NCI-H146 treated with DMSO at 0.1 percent for 48 hours (cell line): ENCODE measurements around the gene TRMT10A.

Experiments used
- DNase-seq: peaks from one replicate; lab custom pipeline; 2025; ENCODE audit not compliant: unreplicated experiment; lab: John Stamatoyannopoulos, UW

The TRMT10A gene

GRCh38 chr4:99563310-99564186 is at the start of gene TRMT10A:
TSS of gene TRMT10A (minus strand) at chr4:99564039. CDS start at chr4:99559338, 4,701 bp downstream.
- peak; percentile 68 for DNase-seq

DNA sequence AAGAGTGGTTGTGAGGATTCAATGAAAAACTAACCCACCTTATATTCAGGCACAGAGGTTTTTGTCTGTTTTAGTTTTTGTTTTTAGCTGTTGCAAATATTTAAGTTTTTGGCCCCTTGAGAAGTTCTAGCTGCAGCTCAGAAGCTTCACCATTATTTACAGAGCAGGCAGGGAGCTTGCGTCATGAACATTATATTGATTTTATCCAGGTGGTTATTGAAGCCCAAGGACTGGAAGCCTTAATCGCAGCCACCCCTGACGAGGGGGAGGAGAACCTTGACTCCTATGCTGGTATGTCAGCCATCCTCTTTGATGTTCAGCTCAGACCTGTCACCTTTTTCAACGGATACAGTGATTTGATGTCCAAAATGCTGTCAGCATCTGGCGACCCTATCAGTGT is 48.9 kb upstream of the TRMT10A start:
- peak; percentile 9 for DNase-seq

- no peak for DNase-seq
Observed at GRCh38 chr4:99612281-99612680, 48.4 kb upstream of the TRMT10A start.

DNA sequence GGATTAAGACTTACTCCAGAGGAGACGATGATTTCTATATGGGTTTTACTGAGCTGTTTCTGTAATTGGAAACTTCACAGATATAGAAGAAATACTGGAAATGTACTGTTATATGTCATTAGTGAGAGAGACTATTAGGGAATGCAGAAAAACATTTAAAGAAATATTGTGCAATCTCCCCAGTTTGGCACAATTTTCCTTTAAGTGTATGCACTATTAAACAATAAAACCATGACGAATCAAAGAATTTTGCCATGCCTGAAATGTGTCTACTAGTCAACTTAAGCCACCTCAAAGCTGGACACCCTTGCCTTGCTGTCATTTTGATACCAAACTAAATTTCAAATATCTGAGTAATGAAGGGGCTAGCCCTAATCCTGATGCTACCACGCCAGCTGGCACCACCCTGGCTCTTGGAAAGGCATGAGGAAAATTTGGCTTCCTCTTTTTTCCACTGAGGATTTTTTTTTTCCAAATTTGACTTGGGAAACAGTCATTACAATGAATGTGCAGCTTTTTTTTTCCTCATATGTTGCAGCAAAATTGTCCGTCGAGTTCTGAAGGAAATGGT is 46.9 kb upstream of the TRMT10A start:
- DNase-seq: no peak

DNA sequence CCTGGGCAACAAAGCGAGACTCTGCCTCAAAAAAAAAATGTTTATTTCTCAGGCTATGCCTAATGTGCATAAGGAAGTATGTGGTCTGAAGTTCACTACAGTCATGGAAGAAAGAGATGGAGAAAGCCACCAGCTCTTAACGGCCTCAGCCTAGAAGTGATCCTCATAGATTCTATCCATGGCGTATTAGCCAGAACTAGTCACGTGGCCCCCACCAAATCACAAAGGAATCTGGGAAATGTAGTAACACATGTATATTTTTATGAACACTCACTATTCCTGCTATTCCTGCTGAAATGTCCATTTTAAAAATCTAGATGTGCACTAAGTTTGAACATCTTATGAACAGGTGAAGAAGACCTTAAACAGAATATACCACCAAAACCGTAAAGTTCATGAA is 44.6 kb upstream of the TRMT10A start:
- DNase-seq: no peak

DNA sequence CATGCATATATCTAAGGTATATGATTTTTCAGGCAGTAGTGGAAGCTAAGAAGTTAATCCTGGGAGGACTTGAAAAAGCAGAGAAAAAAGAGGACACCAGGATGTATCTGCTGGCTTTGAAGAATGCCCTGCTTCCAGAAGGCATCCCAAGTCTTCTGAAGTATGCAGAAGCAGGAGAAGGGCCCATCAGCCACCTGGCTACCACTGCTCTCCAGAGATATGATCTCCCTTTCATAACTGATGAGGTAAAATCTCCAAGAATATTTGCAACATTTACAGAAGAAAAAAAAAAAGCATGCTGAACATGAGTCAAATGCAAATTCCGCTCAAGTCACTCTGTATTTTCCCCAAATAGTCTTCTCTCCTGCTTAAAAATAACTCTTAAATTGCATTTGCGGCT is 42.9 kb upstream of the TRMT10A start:
- DNase-seq: no peak

DNA sequence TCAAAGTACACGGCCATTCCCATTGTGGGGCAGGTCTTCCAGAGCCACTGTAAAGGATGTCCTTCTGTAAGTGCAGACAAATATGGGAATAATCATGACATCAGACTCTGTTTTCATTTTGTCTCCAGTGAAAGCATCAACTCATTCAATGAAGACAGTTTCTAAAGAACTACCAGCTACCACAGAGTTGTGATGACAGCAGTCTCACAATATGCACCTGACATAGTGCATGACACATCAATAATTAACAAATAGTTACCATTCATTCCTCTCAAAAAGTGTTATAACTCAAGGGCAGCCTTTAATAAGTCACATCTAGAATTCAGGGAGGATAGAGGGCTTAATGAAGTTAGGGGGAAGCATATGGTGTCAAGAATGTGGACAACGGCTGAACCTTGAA is 31.0 kb upstream of the TRMT10A start:
- no peak for DNase-seq

DNA sequence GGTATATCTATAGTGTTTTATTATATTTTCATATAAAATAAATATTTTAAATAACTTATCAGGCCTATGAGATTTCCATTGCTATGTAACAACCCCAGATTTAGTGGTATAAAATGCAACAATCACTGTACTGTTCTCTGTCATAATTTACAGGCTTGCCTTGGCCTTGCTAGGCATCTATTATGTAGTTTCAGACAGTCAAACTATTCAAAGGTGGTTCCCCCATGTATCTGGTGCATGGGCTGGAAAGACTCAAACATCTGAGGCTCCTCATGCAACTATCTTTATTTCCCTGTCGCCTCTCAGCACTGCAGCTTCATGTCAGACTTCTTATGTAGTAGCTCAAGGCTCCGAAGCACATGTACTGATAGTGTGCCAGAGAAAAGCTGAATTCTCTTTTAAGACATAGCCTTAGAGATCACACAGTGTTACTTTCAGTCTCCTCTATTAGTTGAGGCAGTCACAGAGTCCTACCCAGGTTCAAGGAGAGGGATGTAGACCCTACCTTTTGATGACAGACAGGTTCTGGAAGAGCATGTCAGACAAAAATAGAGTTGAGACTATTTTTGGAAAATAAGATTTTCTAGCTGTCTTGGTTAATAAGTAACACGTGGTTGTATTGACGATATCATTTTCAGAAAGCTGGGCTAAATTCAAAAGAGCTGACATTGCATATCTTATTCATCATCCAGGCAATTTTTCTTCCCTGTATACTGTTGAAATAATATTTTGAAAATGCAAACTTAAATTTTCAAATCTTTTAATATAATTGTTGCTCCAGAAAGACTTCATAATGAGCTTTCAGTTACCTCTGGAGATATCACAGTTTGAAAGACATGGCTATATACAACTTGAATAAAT is 30.2 kb upstream of the TRMT10A start:
- DNase-seq: no peak

DNA sequence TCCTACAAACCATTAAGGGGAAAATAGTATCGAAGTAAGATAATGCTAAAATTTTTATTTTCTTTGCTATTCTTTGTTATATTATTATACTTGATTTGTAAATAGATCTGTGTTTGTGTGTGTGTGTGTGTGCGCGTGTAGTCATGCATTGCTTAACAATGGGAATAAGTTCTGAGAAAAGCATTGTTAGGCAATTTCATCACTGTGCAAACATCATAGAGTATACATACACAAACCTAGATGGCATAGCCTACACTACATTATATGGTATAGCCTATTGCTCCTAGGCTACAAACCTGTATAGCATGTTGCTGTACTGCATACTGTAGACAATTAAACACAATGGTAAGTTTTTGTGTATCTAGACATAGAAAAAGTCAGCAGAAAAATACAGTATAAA is 27.9 kb upstream of the TRMT10A start:
- no peak for DNase-seq

GRCh38 chr4:99587803-99588202 is 24.0 kb upstream of the TRMT10A start:
- DNase-seq: no peak

- DNase-seq: no peak
Observed at GRCh38 chr4:99587309-99587708, 23.5 kb upstream of the TRMT10A start.

GRCh38 chr4:99586797-99587196 is 23.0 kb upstream of the TRMT10A start:
- DNase-seq: no peak

GRCh38 chr4:99586322-99586721 is 22.5 kb upstream of the TRMT10A start:
- peak; percentile 54 for DNase-seq

- DNase-seq: no peak
Observed at GRCh38 chr4:99585516-99585915, 21.7 kb upstream of the TRMT10A start.

- DNase-seq: no peak
Observed at GRCh38 chr4:99578714-99579113, 14.9 kb upstream of the TRMT10A start.

DNA sequence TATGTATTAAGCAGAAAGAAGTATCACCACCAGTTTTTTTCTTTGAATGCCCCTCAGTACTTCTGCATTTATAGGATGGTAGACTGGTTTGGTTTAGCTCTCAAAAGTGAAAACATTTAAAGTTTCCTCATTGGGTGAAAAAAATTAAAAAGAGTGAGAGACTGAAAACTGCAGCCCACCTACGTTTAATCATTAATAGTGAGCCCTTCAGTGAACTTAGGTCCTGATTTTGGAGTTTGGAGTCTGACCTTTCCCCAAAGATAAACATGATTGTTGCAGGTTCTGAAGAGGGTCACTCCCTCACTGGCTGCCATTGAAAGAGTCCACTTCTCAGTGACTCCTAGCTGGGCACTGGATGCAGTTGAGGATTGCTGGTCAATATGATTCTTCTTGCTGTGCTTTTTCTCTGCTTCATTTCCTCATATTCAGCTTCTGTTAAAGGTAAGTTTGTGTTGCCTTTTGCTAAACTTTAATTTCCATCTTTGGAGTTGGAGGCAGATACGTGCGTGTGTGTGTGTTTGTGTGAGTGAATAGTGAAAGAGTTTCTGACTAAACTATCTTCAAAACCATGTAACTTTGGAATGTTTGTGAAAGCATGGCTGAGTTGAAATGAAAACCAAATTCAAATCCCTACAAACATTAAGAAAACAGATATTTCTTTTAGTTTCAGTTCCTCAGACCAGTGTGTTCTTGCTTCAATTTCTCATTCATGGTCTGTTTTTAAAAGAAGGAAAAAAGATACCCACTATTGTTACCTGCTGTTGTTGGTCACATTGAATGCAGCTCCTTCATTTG is 10.9 kb upstream of the TRMT10A start, which contains the start of gene MTTP:
TSS of gene MTTP (plus strand) at position 295 of the 795 bp plus-strand sequence. CDS start at position 381, 86 bp downstream.
- DNase-seq: no peak

- no peak for DNase-seq
Observed at GRCh38 chr4:99573735-99574368, 10.0 kb upstream of the TRMT10A start.

DNA sequence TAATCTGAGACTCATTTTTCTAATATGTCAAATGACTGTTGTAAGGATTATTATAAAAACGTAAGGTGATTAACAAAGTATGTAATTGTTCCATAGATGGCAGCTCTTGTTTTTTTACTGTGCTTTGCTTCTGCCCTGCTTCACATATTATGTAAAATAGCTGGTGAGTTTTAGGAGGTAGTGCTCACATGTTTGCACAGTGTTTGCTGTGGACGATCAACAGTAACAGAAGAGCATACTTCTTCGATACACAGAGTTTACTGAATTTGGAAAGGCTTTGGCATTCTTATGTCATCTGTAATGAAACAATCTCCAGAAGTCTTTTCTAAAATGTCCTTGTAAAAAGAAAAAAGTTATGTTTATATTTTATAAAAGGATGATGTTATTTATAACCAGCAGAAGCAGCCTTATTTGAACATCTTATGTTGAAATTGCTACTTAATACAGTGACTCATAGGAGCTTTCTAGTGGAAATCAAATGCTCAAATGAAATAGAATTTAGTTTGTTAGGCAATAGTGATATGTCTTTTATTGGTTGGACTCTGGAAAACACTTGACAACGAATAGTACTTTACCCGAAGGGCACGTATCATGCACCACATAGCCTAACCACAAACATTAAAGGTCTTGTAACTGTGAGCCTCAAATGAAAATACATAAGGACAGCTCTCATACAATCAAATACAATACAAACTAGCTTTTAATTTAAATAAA is 8.8 kb upstream of the TRMT10A start:
- no peak for DNase-seq

DNA sequence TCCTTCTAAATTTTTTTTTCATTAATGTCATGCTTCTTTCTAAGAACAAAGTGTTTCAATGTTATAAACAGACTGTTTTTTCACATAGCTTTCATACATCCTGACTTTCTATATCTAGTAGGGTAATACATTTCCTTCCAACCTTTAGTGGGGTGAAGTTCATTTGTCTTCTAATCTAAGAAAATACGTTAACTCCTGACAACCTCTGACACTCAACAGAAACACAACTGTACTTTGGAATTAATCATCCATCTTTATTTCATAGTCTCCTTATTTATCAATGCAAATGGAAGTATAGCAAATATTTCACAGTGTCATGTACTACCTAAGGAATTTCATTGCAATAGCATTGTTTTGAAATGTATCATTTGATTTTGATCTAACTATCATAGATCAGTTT is 8.0 kb upstream of the TRMT10A start:
- no peak for DNase-seq

GRCh38 chr4:99564921-99565320 is 1.1 kb upstream of the TRMT10A start:
- no peak for DNase-seq
